Measurements from ENCODE around the gene PLCB4.

- TF ChIP-seq, protein P1, sequence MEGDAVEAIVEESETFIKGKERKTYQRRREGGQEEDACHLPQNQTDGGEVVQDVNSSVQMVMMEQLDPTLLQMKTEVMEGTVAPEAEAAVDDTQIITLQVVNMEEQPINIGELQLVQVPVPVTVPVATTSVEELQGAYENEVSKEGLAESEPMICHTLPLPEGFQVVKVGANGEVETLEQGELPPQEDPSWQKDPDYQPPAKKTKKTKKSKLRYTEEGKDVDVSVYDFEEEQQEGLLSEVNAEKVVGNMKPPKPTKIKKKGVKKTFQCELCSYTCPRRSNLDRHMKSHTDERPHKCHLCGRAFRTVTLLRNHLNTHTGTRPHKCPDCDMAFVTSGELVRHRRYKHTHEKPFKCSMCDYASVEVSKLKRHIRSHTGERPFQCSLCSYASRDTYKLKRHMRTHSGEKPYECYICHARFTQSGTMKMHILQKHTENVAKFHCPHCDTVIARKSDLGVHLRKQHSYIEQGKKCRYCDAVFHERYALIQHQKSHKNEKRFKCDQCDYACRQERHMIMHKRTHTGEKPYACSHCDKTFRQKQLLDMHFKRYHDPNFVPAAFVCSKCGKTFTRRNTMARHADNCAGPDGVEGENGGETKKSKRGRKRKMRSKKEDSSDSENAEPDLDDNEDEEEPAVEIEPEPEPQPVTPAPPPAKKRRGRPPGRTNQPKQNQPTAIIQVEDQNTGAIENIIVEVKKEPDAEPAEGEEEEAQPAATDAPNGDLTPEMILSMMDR (IDR thresholded peaks at IDR 0.05) = no peak
- no peak for TF ChIP-seq EZH2 (IDR thresholded peaks at IDR 0.05)
Measured at GRCh38 chr20:9482180-9482579, 413.3 kb downstream of the PLCB4 start.
